IMR-90 (cell line): Measurements from ENCODE around the gene ZDHHC3. TPM values are rescaled to one million over a fixed set of nuclear protein-coding genes. Genes with fewer than 3 reads are reported as not detected.

Source experiments
- ATAC-seq: fragments of 200-7000 bp; cut with Tn5 transposase; 2 replicates; pipeline ENCODE4 v1.9.1; 2020; ENCODE audit warnings: low read depth, mild to moderate bottlenecking, moderate library complexity
- BruUV-seq: library from RNA; stranded (reverse); fragments of 400-500 nt; replicated peaks from 2 replicates; lab custom pipeline; 2021; lab: Mats Ljungman, UMichigan
- CTCF ChIA-PET: fragments of 300-600 bp; formaldehyde crosslinking; extraction: SDS; loops from one replicate; lab custom pipeline; 2021; ENCODE audit warnings: antibody characterized with exemption; lab: Yijun Ruan, JAX
- POLR2A ChIA-PET: fragments of 300-600 bp; sonication (Branson Sonifier 250); formaldehyde crosslinking; loops from one replicate; lab custom pipeline; 2022; ENCODE audit warnings: antibody characterized with exemption; ENCODE audit not compliant: unreplicated experiment; lab: Charles Lee
- DNase-seq: peaks from one replicate; pipeline ENCODE4 v3.0.0; 2013
- H2AFZ ChIP-seq: replicated peaks from 2 replicates; pipeline ENCODE3; 2013; ENCODE audit warnings: low read length, mild to moderate bottlenecking; ENCODE audit not compliant: poor library complexity
- H2AK5ac ChIP-seq: 2 replicates; pipeline ENCODE4 v1.6.1; 2013; ENCODE audit warnings: low read depth, low read length, inconsistent platforms
- H2AK9ac ChIP-seq: replicated peaks from 2 replicates; pipeline ENCODE3; 2013; ENCODE audit warnings: mild to moderate bottlenecking, low read depth, low read length, moderate library complexity; ENCODE audit not compliant: poor library complexity
- H2BK120ac ChIP-seq: 2 replicates; pipeline ENCODE4 v1.6.1; 2013; ENCODE audit warnings: low read depth, low read length, inconsistent platforms
- H2BK15ac ChIP-seq: 3 replicates; pipeline ENCODE4 v1.6.1; 2013; ENCODE audit warnings: low read depth, low read length, inconsistent platforms
- H2BK20ac ChIP-seq: 2 replicates; pipeline ENCODE4 v1.6.1; 2013; ENCODE audit warnings: low read depth, mild to moderate bottlenecking, inconsistent platforms, low read length, moderate library complexity
- H2BK5ac ChIP-seq: 2 replicates; pipeline ENCODE4 v1.6.1; 2013; ENCODE audit warnings: mild to moderate bottlenecking, low read depth, low read length, inconsistent platforms; ENCODE audit not compliant: poor library complexity, severe bottlenecking
- H3K14ac ChIP-seq: replicated peaks from 2 replicates; pipeline ENCODE4 v1.6.1; 2013; ENCODE audit warnings: low read depth, low read length, inconsistent platforms
- H3K18ac ChIP-seq: 2 replicates; pipeline ENCODE4 v1.6.1; 2013; ENCODE audit warnings: low read depth, low read length, control low read depth
- H3K23ac ChIP-seq: 2 replicates; pipeline ENCODE4 v1.6.1; 2013; ENCODE audit warnings: low read depth, low read length, inconsistent platforms
- H3K27ac ChIP-seq: 2 replicates; pipeline ENCODE4 v1.5.1; 2013; ENCODE audit warnings: mild to moderate bottlenecking, control low read depth, low read length; ENCODE audit not compliant: insufficient read depth
- H3K27me3 ChIP-seq: 2 replicates; pipeline ENCODE4 v1.6.1; 2013; ENCODE audit warnings: low read length; ENCODE audit not compliant: control insufficient read depth, insufficient read depth
- H3K36me3 ChIP-seq: 2 replicates; pipeline ENCODE4 v1.6.1; 2013; ENCODE audit warnings: low read length, mixed read lengths; ENCODE audit not compliant: control insufficient read depth, insufficient read depth
- H3K4ac ChIP-seq: 2 replicates; pipeline ENCODE4 v1.6.1; 2013; ENCODE audit warnings: low read depth, low read length, inconsistent platforms
- H3K4me1 ChIP-seq: 2 replicates; pipeline ENCODE4 v1.6.1; 2013; ENCODE audit warnings: low read length, mixed read lengths; ENCODE audit not compliant: control insufficient read depth, insufficient read depth
- H3K4me2 ChIP-seq: 2 replicates; pipeline ENCODE4 v1.6.1; 2013; ENCODE audit warnings: low read depth, mild to moderate bottlenecking, control low read depth, low read length, moderate library complexity
- H3K4me3 ChIP-seq: 2 replicates; pipeline ENCODE4 v1.5.1; 2013; ENCODE audit warnings: low read depth, mild to moderate bottlenecking, control low read depth, low read length, moderate library complexity; ENCODE audit not compliant: insufficient read depth
- H3K56ac ChIP-seq: 2 replicates; pipeline ENCODE4 v1.6.1; 2013; ENCODE audit warnings: low read length, inconsistent platforms; ENCODE audit not compliant: insufficient read depth; ENCODE audit errors: extremely low read depth
- H3K79me1 ChIP-seq, 2 experiments: 2 replicates each; pipeline ENCODE4 v1.6.1; 2013; ENCODE audit warnings: low read length in 2 of 2, inconsistent platforms in 1 of 2, low read depth in 1 of 2
- H3K9ac ChIP-seq: 2 replicates; pipeline ENCODE4 v1.6.1; 2013; ENCODE audit warnings: low read depth, low read length, control low read depth
- H3K9me1 ChIP-seq: 2 replicates; pipeline ENCODE4 v1.6.1; 2013; ENCODE audit warnings: low read length, inconsistent platforms; ENCODE audit not compliant: insufficient read depth
- H3K9me3 ChIP-seq: 2 replicates; pipeline ENCODE4 v1.6.1; 2013; ENCODE audit warnings: low read length; ENCODE audit not compliant: control insufficient read depth, insufficient read depth
- H4K20me1 ChIP-seq: 2 replicates; pipeline ENCODE4 v1.6.1; 2013; ENCODE audit warnings: low read length, inconsistent platforms; ENCODE audit not compliant: insufficient read depth
- H4K5ac ChIP-seq: 2 replicates; pipeline ENCODE4 v1.6.1; 2013; ENCODE audit warnings: mild to moderate bottlenecking, low read depth, low read length, control low read depth
- H4K8ac ChIP-seq, 2 experiments: 2 replicates each; pipeline ENCODE4 v1.6.1; 2013; ENCODE audit warnings: low read depth in 2 of 2, low read length in 2 of 2, control low read depth in 1 of 2, inconsistent platforms in 1 of 2
- H4K91ac ChIP-seq: 2 replicates; pipeline ENCODE4 v1.6.1; 2013; ENCODE audit warnings: low read depth, low read length, inconsistent platforms; ENCODE audit not compliant: insufficient read depth
- BHLHE40 ChIP-seq: fragments of 150-350 bp; IDR thresholded peaks from 2 replicates; pipeline ENCODE4 v1.6.1; 2016; ENCODE audit warnings: mild to moderate bottlenecking, low read depth, low read length
- CHD1 ChIP-seq: IDR thresholded peaks from 2 replicates; pipeline ENCODE4 v1.6.1; 2012; ENCODE audit warnings: low read depth, low read length, improper control_type of control experiment
- FOS ChIP-seq: fragments of 150-350 bp; IDR thresholded peaks from 2 replicates; pipeline ENCODE4 v1.6.1; 2016; ENCODE audit warnings: low read depth, low read length
- MAFK ChIP-seq: IDR thresholded peaks from 2 replicates; pipeline ENCODE4 v1.6.1; 2012; ENCODE audit warnings: low read depth, low read length, improper control_type of control experiment
- MAZ ChIP-seq: IDR thresholded peaks from 2 replicates; pipeline ENCODE4 v1.6.1; 2012; ENCODE audit warnings: low read depth, mild to moderate bottlenecking, low read length, improper control_type of control experiment, moderate library complexity, borderline replicate concordance
- MXI1 ChIP-seq: IDR thresholded peaks from 2 replicates; pipeline ENCODE4 v1.6.1; 2012; ENCODE audit warnings: low read depth, mild to moderate bottlenecking, low read length, moderate library complexity, borderline replicate concordance
- NFE2L2 ChIP-seq: fragments of 150-350 bp; IDR thresholded peaks from 2 replicates; pipeline ENCODE4 v1.6.1; 2016; ENCODE audit warnings: low read depth, mild to moderate bottlenecking, low read length
- POLR2A ChIP-seq: IDR thresholded peaks from 2 replicates; pipeline ENCODE4 v1.6.1; 2012; ENCODE audit warnings: mild to moderate bottlenecking, low read depth, low read length
- RAD21 ChIP-seq: IDR thresholded peaks from 2 replicates; pipeline ENCODE4 v1.6.1; 2012; ENCODE audit warnings: low read length, improper control_type of control experiment
- RCOR1 ChIP-seq: IDR thresholded peaks from 2 replicates; pipeline ENCODE4 v1.6.1; 2012; ENCODE audit warnings: mild to moderate bottlenecking, low read length, improper control_type of control experiment; ENCODE audit not compliant: insufficient replicate concordance
- RFX5 ChIP-seq: IDR thresholded peaks from 2 replicates; pipeline ENCODE4 v1.8.0; 2012; ENCODE audit warnings: low read depth, mild to moderate bottlenecking, low read length, moderate library complexity
- SMC3 ChIP-seq: fragments of 150-350 bp; IDR thresholded peaks from 2 replicates; pipeline ENCODE4 v1.6.1; 2016; ENCODE audit warnings: low read depth, mild to moderate bottlenecking, antibody characterized with exemption, low read length, moderate library complexity
- WGBS, 2 experiments: methylation state at CpG; one replicate each; pipeline versions ENCODE4 v1.1.5 to v1.1.7; 2013; ENCODE audit warnings: missing lambda C conversion rate in 2 of 2; ENCODE audit not compliant: insufficient read length in 1 of 2; ENCODE audit errors: extremely low coverage in 2 of 2; 5-methylcytosine and 5-hydroxymethylcytosine counted together
- dilution Hi-C: fragments of 300-500 bp; cut with HindIII; formaldehyde crosslinking; loops from one replicate; pipeline ENCODE4 v1.14.3; 2018; ENCODE audit warnings: low sequenced_read_pairs; ENCODE audit not compliant: unreplicated experiment
- in situ Hi-C: fragments of 300-500 bp; cut with MboI; formaldehyde crosslinking; loops from 3 replicates; pipeline ENCODE4 v1.14.3; 2019; ENCODE audit warnings: low sequenced_read_pairs, inconsistent platforms, mixed read lengths
- intact Hi-C: fragments of 100-400 bp; cut with micrococcal nuclease; formaldehyde crosslinking; loops from 2 replicates; pipeline ENCODE4 v1.10.0; 2022
- polyA plus RNA-seq, 3 experiments: library from polyadenylated mRNA; depleted of rRNA; stranded (reverse); fragments of >200 nt; gene quantifications; 2 replicates each; pipeline ENCODE4 v1.2.3, GENCODE V29; 2012; ENCODE audit warnings: low replicate concordance in 1 of 3
- total RNA-seq: library from RNA; depleted of rRNA; stranded (reverse); fragments of >200 nt; gene quantifications from 2 replicates; pipeline ENCODE4 v1.2.3, GENCODE V29; 2012
- TF ChIP-seq, protein P1 (sequence below): fragments of 150-350 bp; IDR thresholded peaks from 2 replicates; pipeline ENCODE4 v1.6.1; 2016; ENCODE audit warnings: low read depth, mild to moderate bottlenecking, low read length, moderate library complexity, borderline replicate concordance
- TF ChIP-seq, protein P2 (sequence below): conservative IDR thresholded peaks from 2 replicates; pipeline ENCODE4 v1.5.1; 2012; ENCODE audit warnings: mild to moderate bottlenecking, low read depth, low read length, improper control_type of control experiment

The ZDHHC3 gene
- total and polyA plus RNA-seq, 2 of the 4 experiments (the other 2 are of a cell fraction): 57.7 to 59.6 TPM

DNA sequence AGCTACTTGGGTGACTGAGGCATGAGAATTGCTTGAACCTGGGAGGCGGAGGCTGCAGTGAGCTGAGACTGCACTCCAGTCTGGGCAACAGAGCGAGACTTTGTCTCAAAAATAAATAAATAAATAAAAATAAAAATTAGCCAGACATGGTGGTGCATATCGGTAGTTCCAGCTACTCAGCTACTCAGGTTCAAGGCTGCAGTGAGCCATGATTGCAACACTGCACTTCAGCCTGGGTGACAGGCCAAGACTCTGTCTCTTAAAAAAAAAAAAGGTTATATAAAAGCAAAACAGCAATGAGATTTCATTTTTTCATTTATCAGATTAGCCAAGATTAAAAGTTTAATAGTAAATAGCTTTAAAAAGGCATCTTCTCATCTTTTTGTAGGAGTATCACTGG lies 98.6 kb downstream of the ZDHHC3 start:
- POLR2A ChIA-PET: no interaction called here
- no peak overlapping the region for H2AK9ac ChIP-seq
- DNase-seq (no peak), ATAC-seq (no peak)
- TF ChIP-seq SMC3: no peak
- no peak for TF ChIP-seq FOS
- TF ChIP-seq CHD1: no peak
- TF ChIP-seq MAZ: no peak
- TF ChIP-seq, protein P1, sequence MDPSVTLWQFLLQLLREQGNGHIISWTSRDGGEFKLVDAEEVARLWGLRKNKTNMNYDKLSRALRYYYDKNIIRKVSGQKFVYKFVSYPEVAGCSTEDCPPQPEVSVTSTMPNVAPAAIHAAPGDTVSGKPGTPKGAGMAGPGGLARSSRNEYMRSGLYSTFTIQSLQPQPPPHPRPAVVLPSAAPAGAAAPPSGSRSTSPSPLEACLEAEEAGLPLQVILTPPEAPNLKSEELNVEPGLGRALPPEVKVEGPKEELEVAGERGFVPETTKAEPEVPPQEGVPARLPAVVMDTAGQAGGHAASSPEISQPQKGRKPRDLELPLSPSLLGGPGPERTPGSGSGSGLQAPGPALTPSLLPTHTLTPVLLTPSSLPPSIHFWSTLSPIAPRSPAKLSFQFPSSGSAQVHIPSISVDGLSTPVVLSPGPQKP: no peak
- no peak for TF ChIP-seq RCOR1
- TF ChIP-seq, protein P2, sequence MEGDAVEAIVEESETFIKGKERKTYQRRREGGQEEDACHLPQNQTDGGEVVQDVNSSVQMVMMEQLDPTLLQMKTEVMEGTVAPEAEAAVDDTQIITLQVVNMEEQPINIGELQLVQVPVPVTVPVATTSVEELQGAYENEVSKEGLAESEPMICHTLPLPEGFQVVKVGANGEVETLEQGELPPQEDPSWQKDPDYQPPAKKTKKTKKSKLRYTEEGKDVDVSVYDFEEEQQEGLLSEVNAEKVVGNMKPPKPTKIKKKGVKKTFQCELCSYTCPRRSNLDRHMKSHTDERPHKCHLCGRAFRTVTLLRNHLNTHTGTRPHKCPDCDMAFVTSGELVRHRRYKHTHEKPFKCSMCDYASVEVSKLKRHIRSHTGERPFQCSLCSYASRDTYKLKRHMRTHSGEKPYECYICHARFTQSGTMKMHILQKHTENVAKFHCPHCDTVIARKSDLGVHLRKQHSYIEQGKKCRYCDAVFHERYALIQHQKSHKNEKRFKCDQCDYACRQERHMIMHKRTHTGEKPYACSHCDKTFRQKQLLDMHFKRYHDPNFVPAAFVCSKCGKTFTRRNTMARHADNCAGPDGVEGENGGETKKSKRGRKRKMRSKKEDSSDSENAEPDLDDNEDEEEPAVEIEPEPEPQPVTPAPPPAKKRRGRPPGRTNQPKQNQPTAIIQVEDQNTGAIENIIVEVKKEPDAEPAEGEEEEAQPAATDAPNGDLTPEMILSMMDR: no peak
- no peak for TF ChIP-seq NFE2L2
- TF ChIP-seq MAFK: no peak
- TF ChIP-seq RFX5: no peak
- TF ChIP-seq POLR2A: no peak
- no peak for TF ChIP-seq MXI1
- no peak for TF ChIP-seq BHLHE40
- TF ChIP-seq RAD21: no peak
- intact Hi-C loops: no loop called here
- H2BK120ac ChIP-seq: no peak overlapping the region
- no peak overlapping the region for H2BK5ac ChIP-seq
- no peak overlapping the region for H3K23ac ChIP-seq
- no peaks in the 10 kb centered on the region for H3K27me3 ChIP-seq
- H4K5ac ChIP-seq: no peak overlapping the region
- no peak overlapping the region for H3K27ac ChIP-seq
- H3K14ac ChIP-seq: no peak overlapping the region
- H2AK5ac ChIP-seq: no peak overlapping the region
- H3K18ac ChIP-seq: no peak overlapping the region
- no peak overlapping the region for H3K4me2 ChIP-seq
- H4K8ac ChIP-seq: no peak overlapping the region
- dilution Hi-C loops: no loop called here
- no peak overlapping the region for H2BK20ac ChIP-seq
- H4K91ac ChIP-seq: no peak overlapping the region
- CTCF ChIA-PET: no interaction called here
- H3K9ac ChIP-seq: no peak overlapping the region
- H3K36me3 ChIP-seq: no peaks in the 10 kb centered on the region
- WGBS, 2 experiments: 100% methylated on average over 1 of the region's 3 CpGs; no CpG with 5 or more reads in 1 of the 2 experiments
- no peaks in the 10 kb centered on the region for H3K9me3 ChIP-seq
- H3K9me1 ChIP-seq: no peaks in the 10 kb centered on the region
- H2AFZ ChIP-seq: no peak overlapping the region
- no TSS peak for BruUV-seq
- H3K4me1 ChIP-seq: peaks cover 2% of the 10 kb centered on the region; the same call in 1 of the 2 replicates
- H3K79me1 ChIP-seq: no peaks in the 10 kb centered on the region
- no peak overlapping the region for H3K56ac ChIP-seq
- no peaks in the 10 kb centered on the region for H4K20me1 ChIP-seq
- H3K4ac ChIP-seq: no peak overlapping the region
- H3K4me3 ChIP-seq: no peak overlapping the region
- in situ Hi-C loops: loop anchor here (25.0 kb wide), 1 partner anchor 540 kb away; the partner anchor contains the start of gene TCAIM
- no peak overlapping the region for H2BK15ac ChIP-seq
